Activated CD8-positive, alpha-beta memory T cell treated with anti-CD3 and anti-CD28 coated beads, Interleukin-2, amount 10 ng/mL, durations not matched to agents 7 days and 5 days (primary cell): Measurements from ENCODE around the gene DCLK3. TPM values are rescaled to one million over a fixed set of nuclear protein-coding genes. Genes with fewer than 3 reads are reported as not detected.

Experiments used
- ATAC-seq: fragments of 150-1000 bp; cut with Tn5 transposase; one replicate; pipeline ENCODE4 v1.10.0; 2021; ENCODE audit warnings: moderate library complexity
- CTCF ChIA-PET: fragments of 350-600 bp; sonication (Branson Sonifier 250); formaldehyde crosslinking; loops from one replicate; lab custom pipeline; 2021; ENCODE audit warnings: antibody characterized with exemption; lab: Charles Lee
- DNase-seq: peaks from one replicate; pipeline ENCODE4 v3.0.0-alpha.2; 2020
- H3K27ac Mint-ChIP-seq: one replicate; pipeline ENCODE4 v1.8.0; 2021; ENCODE audit warnings: mild to moderate bottlenecking, mixed read lengths
- H3K27me3 Mint-ChIP-seq: one replicate; pipeline ENCODE4 v1.8.0; 2021; ENCODE audit warnings: mixed read lengths
- H3K36me3 Mint-ChIP-seq: one replicate; pipeline ENCODE4 v1.8.0; 2021; ENCODE audit warnings: mild to moderate bottlenecking, mixed read lengths
- H3K4me1 Mint-ChIP-seq: one replicate; pipeline ENCODE4 v1.8.0; 2021; ENCODE audit warnings: mixed read lengths
- H3K4me3 Mint-ChIP-seq: one replicate; pipeline ENCODE4 v1.8.0; 2021; ENCODE audit warnings: mild to moderate bottlenecking, moderate library complexity, mixed read lengths
- H3K9me3 Mint-ChIP-seq: one replicate; pipeline ENCODE4 v1.8.0; 2022; ENCODE audit warnings: low read depth, mixed read lengths
- total RNA-seq, 2 experiments: library from RNA; stranded (reverse); gene quantifications; one replicate each; pipeline ENCODE4 v1.2.3, GENCODE V29; 2021

Gene DCLK3
- total RNA-seq = not detected

- H3K36me3 Mint-ChIP-seq = peaks cover 2% of the 10 kb centered on the region
- peaks cover 4% of the 10 kb centered on the region for H3K4me1 Mint-ChIP-seq
- CTCF ChIA-PET = no interaction called here
- no peak within 1 kb of the TSS for H3K27ac Mint-ChIP-seq
- ATAC-seq (peak; percentile 23), DNase-seq (no peak)
- no peaks in the 10 kb centered on the region for H3K9me3 Mint-ChIP-seq
- H3K27me3 Mint-ChIP-seq = peaks cover 78% of the 10 kb centered on the region
- H3K4me3 Mint-ChIP-seq = no peak within 1 kb of the TSS
Observed at GRCh38 chr3:36763850-36764703, at the start of gene DCLK3. DCLK3 (minus strand) TSS chr3:36764553; CDS start chr3:36764263, 290 bp downstream.

GRCh38 chr3:36813305-36813704 is 49.0 kb upstream of the DCLK3 start:
- Mint-ChIP-seq H3K27ac (no peak overlapping the region), H3K4me3 (no peak overlapping the region), H3K27me3 (peaks cover 3% of the 10 kb centered on the region), H3K36me3 (no peaks in the 10 kb centered on the region), H3K4me1 (no peaks in the 10 kb centered on the region), H3K9me3 (no peaks in the 10 kb centered on the region)
- ATAC-seq (no peak), DNase-seq (no peak)
- CTCF ChIA-PET = no interaction called here

GRCh38 chr3:36812240-36812639 is 47.9 kb upstream of the DCLK3 start:
- H3K27ac Mint-ChIP-seq = no peak overlapping the region
- CTCF ChIA-PET = no interaction called here
- DNase-seq (no peak), ATAC-seq (no peak)
- H3K4me1 Mint-ChIP-seq = no peaks in the 10 kb centered on the region
- H3K4me3 Mint-ChIP-seq = no peak overlapping the region
- no peaks in the 10 kb centered on the region for H3K9me3 Mint-ChIP-seq
- H3K27me3 Mint-ChIP-seq = peaks cover 5% of the 10 kb centered on the region
- no peaks in the 10 kb centered on the region for H3K36me3 Mint-ChIP-seq

GRCh38 chr3:36811768-36812167 is 47.4 kb upstream of the DCLK3 start:
- Mint-ChIP-seq H3K4me1 (no peaks in the 10 kb centered on the region), H3K9me3 (no peaks in the 10 kb centered on the region), H3K27ac (no peak overlapping the region), H3K27me3 (peaks cover 7% of the 10 kb centered on the region), H3K4me3 (no peak overlapping the region), H3K36me3 (no peaks in the 10 kb centered on the region)
- CTCF ChIA-PET = no interaction called here
- no peak for ATAC-seq
- no peak for DNase-seq

- ATAC-seq (no peak), DNase-seq (no peak)
- Mint-ChIP-seq H3K4me3 (no peak overlapping the region), H3K36me3 (peaks cover 2% of the 10 kb centered on the region), H3K27ac (no peak overlapping the region), H3K9me3 (no peaks in the 10 kb centered on the region), H3K4me1 (no peaks in the 10 kb centered on the region), H3K27me3 (peaks cover 19% of the 10 kb centered on the region)
- CTCF ChIA-PET = interaction anchor here (0.9 kb wide), 1 partner anchor 21 kb away, joined by 3 read pairs; no protein-coding TSS in a partner anchor
Observed at GRCh38 chr3:36804295-36805055, 40.1 kb upstream of the DCLK3 start.

GRCh38 chr3:36803091-36803791 is 38.9 kb upstream of the DCLK3 start:
- H3K27ac Mint-ChIP-seq = no peak overlapping the region
- H3K9me3 Mint-ChIP-seq = no peaks in the 10 kb centered on the region
- H3K4me3 Mint-ChIP-seq = no peak overlapping the region
- CTCF ChIA-PET = interaction anchor here (0.9 kb wide), 1 partner anchor 22 kb away, joined by 3 read pairs; no protein-coding TSS in a partner anchor
- H3K27me3 Mint-ChIP-seq = peaks cover 16% of the 10 kb centered on the region
- DNase-seq (no peak), ATAC-seq (no peak)
- no peaks in the 10 kb centered on the region for H3K4me1 Mint-ChIP-seq
- peaks cover 2% of the 10 kb centered on the region for H3K36me3 Mint-ChIP-seq

- peaks cover 2% of the 10 kb centered on the region for H3K36me3 Mint-ChIP-seq
- H3K9me3 Mint-ChIP-seq = no peaks in the 10 kb centered on the region
- no peak overlapping the region for H3K4me3 Mint-ChIP-seq
- no peak for DNase-seq
- no peaks in the 10 kb centered on the region for H3K4me1 Mint-ChIP-seq
- peaks cover 10% of the 10 kb centered on the region for H3K27me3 Mint-ChIP-seq
- no peak for ATAC-seq
- H3K27ac Mint-ChIP-seq = no peak overlapping the region
- CTCF ChIA-PET = no interaction called here
Observed at GRCh38 chr3:36800533-36801116, 36.3 kb upstream of the DCLK3 start.

- Mint-ChIP-seq H3K27ac (no peak overlapping the region), H3K36me3 (peaks cover 2% of the 10 kb centered on the region), H3K9me3 (no peaks in the 10 kb centered on the region), H3K27me3 (peaks cover 10% of the 10 kb centered on the region), H3K4me3 (no peak overlapping the region), H3K4me1 (no peaks in the 10 kb centered on the region)
- CTCF ChIA-PET = no interaction called here
- no peak for ATAC-seq
- no peak for DNase-seq
Observed at GRCh38 chr3:36796881-36797280, 32.5 kb upstream of the DCLK3 start.

- no peak for ATAC-seq
- no peak for DNase-seq
- H3K9me3 Mint-ChIP-seq = no peaks in the 10 kb centered on the region
- H3K36me3 Mint-ChIP-seq = peaks cover under 1% of the 10 kb centered on the region
- no peak overlapping the region for H3K27ac Mint-ChIP-seq
- H3K27me3 Mint-ChIP-seq = peaks cover 9% of the 10 kb centered on the region
- CTCF ChIA-PET = no interaction called here
- H3K4me3 Mint-ChIP-seq = no peak overlapping the region
- H3K4me1 Mint-ChIP-seq = no peaks in the 10 kb centered on the region
Observed at GRCh38 chr3:36796161-36796560, 31.8 kb upstream of the DCLK3 start.

GRCh38 chr3:36795622-36796021 is 31.3 kb upstream of the DCLK3 start:
- Mint-ChIP-seq H3K4me3 (no peak overlapping the region), H3K27me3 (peaks cover 8% of the 10 kb centered on the region), H3K9me3 (no peaks in the 10 kb centered on the region), H3K27ac (no peak overlapping the region), H3K4me1 (no peaks in the 10 kb centered on the region), H3K36me3 (no peaks in the 10 kb centered on the region)
- ATAC-seq (no peak), DNase-seq (no peak)
- CTCF ChIA-PET = no interaction called here

GRCh38 chr3:36792342-36792741 is 28.0 kb upstream of the DCLK3 start:
- peak; percentile 60 for ATAC-seq
- DNase-seq = no peak

GRCh38 chr3:36790765-36791164 is 26.4 kb upstream of the DCLK3 start:
- Mint-ChIP-seq H3K9me3 (no peaks in the 10 kb centered on the region), H3K36me3 (no peaks in the 10 kb centered on the region), H3K27ac (no peak overlapping the region), H3K4me1 (no peaks in the 10 kb centered on the region), H3K27me3 (peaks cover 16% of the 10 kb centered on the region), H3K4me3 (no peak overlapping the region)
- DNase-seq = no peak
- no peak for ATAC-seq
- CTCF ChIA-PET = no interaction called here

More at GRCh38 chr3:36792342-36792741, 28.0 kb upstream of the DCLK3 start:
- Mint-ChIP-seq H3K27me3 (peaks cover 16% of the 10 kb centered on the region), H3K4me3 (no peak overlapping the region), H3K4me1 (no peaks in the 10 kb centered on the region), H3K36me3 (no peaks in the 10 kb centered on the region), H3K27ac (no peak overlapping the region), H3K9me3 (no peaks in the 10 kb centered on the region)
- CTCF ChIA-PET = interaction anchor here (1.1 to 1.9 kb wide), 3 partner anchors 47 to 166 kb away, joined by 3 to 11 read pairs (median 8); no protein-coding TSS in a partner anchor
